ENCODE results near the gene TTC7B. TPM values are rescaled to one million over a fixed set of nuclear protein-coding genes. Genes with fewer than 3 reads are reported as not detected.

Gene TTC7B
- polyA plus RNA-seq, 1 donor (not counting 4 experiments of a cell fraction or from before 2014, with no cell fraction given) = 21.4 TPM

- TF ChIP-seq EZH2 (IDR thresholded peaks at IDR 0.05; ENCODE audit: low read length) = no peak
- TF ChIP-seq CTCF (optimal IDR thresholded peaks at IDR 0.05 in 1 of 3, IDR thresholded peaks at IDR 0.05 in 1 of 3, conservative IDR thresholded peaks at IDR 0.05 in 1 of 3; ENCODE audit: extremely low read depth in 1 of 3, insufficient read depth in 2 of 3, low read length in 3 of 3) = no peak
- no peak overlapping the region for H3K4me2 ChIP-seq (ENCODE audit: control insufficient read depth, extremely low read depth, insufficient read depth, low read depth, low read length)
- H3K79me2 ChIP-seq (ENCODE audit: control insufficient read depth, insufficient read depth, low read length) = no peaks in the 10 kb centered on the region
- dilution Hi-C loops (cut with MboI; ENCODE audit: extremely low pct_ligation_motif_present, low sequenced_read_pairs) = no loop called here
- no peak overlapping the region for H3K27ac ChIP-seq (ENCODE audit: control insufficient read depth, insufficient read depth, low read length)
- no peaks in the 10 kb centered on the region for H3K9me3 ChIP-seq (ENCODE audit: control insufficient read depth, low read depth, low read length)
- H3K9ac ChIP-seq (ENCODE audit: control insufficient read depth, extremely low read depth, insufficient read depth, low read length) = no peak overlapping the region
- no peak overlapping the region for H2AFZ ChIP-seq (ENCODE audit: control insufficient read depth, low read length)
- no peaks in the 10 kb centered on the region for H3K36me3 ChIP-seq (ENCODE audit: control insufficient read depth in 2 of 2, extremely low read depth in 1 of 2, insufficient read depth in 2 of 2, low read length in 2 of 2)
- H4K20me1 ChIP-seq (ENCODE audit: control insufficient read depth, extremely low read depth, insufficient read depth, low read length) = no peaks in the 10 kb centered on the region
- H3K4me3 ChIP-seq (ENCODE audit: control insufficient read depth in 2 of 3, extremely low read depth in 1 of 3, insufficient read depth in 2 of 3, low read depth in 1 of 3, low read length in 3 of 3) = no peak overlapping the region
- no peaks in the 10 kb centered on the region for H3K9me1 ChIP-seq (ENCODE audit: control insufficient read depth, extremely low read depth, insufficient read depth, low read length)
- H3K4me1 ChIP-seq (ENCODE audit: control insufficient read depth, extremely low read depth, insufficient read depth, low read length) = peaks cover 25% of the 10 kb centered on the region
- H3K27me3 ChIP-seq (ENCODE audit: control insufficient read depth, extremely low read depth, insufficient read depth, low read length) = peaks cover 10% of the 10 kb centered on the region
- no peak for DNase-seq (ENCODE audit: low read depth, low spot score)
- no peak for FAIRE-seq
Observed at GRCh38 chr14:90511795-90512328, 304.4 kb downstream of the TTC7B start.

GRCh38 chr14:90511252-90511651, 305.0 kb downstream of the TTC7B start:
- Histone ChIP-seq H3K9me1 (ENCODE audit: control insufficient read depth, extremely low read depth, insufficient read depth, low read length) (no peaks in the 10 kb centered on the region), H3K4me3 (ENCODE audit: control insufficient read depth in 2 of 3, extremely low read depth in 1 of 3, insufficient read depth in 2 of 3, low read depth in 1 of 3, low read length in 3 of 3) (no peak overlapping the region), H3K27ac (ENCODE audit: control insufficient read depth, insufficient read depth, low read length) (no peak overlapping the region), H4K20me1 (ENCODE audit: control insufficient read depth, extremely low read depth, insufficient read depth, low read length) (no peaks in the 10 kb centered on the region), H3K4me2 (ENCODE audit: control insufficient read depth, extremely low read depth, insufficient read depth, low read depth, low read length) (no peak overlapping the region), H3K4me1 (ENCODE audit: control insufficient read depth, extremely low read depth, insufficient read depth, low read length) (peaks cover 25% of the 10 kb centered on the region), H2AFZ (ENCODE audit: control insufficient read depth, low read length) (no peak overlapping the region), H3K9me3 (ENCODE audit: control insufficient read depth, low read depth, low read length) (no peaks in the 10 kb centered on the region), H3K9ac (ENCODE audit: control insufficient read depth, extremely low read depth, insufficient read depth, low read length) (no peak overlapping the region), H3K36me3 (ENCODE audit: control insufficient read depth in 2 of 2, extremely low read depth in 1 of 2, insufficient read depth in 2 of 2, low read length in 2 of 2) (no peaks in the 10 kb centered on the region), H3K79me2 (ENCODE audit: control insufficient read depth, insufficient read depth, low read length) (no peaks in the 10 kb centered on the region), H3K27me3 (ENCODE audit: control insufficient read depth, extremely low read depth, insufficient read depth, low read length) (peaks cover 10% of the 10 kb centered on the region)
- no peak for DNase-seq (ENCODE audit: low read depth, low spot score)
- dilution Hi-C loops (cut with MboI; ENCODE audit: extremely low pct_ligation_motif_present, low sequenced_read_pairs) = no loop called here
- TF ChIP-seq CTCF (optimal IDR thresholded peaks at IDR 0.05 in 1 of 3, IDR thresholded peaks at IDR 0.05 in 1 of 3, conservative IDR thresholded peaks at IDR 0.05 in 1 of 3; ENCODE audit: extremely low read depth in 1 of 3, insufficient read depth in 2 of 3, low read length in 3 of 3) (no peak), EZH2 (IDR thresholded peaks at IDR 0.05; ENCODE audit: low read length) (no peak)
- FAIRE-seq = no peak

All from keratinocyte (primary cell).